ENCODE measurements around the gene APOBEC3C. TPM values are rescaled to one million over a fixed set of nuclear protein-coding genes. Genes with fewer than 3 reads are reported as not detected.

APOBEC3C gene
- polyA plus RNA-seq, 1 of the 3 experiments (the other 2 are of a cell fraction), result 11.7 TPM

- H3K36me3 ChIP-seq (replicated peaks in 1 of 2; ENCODE audit: control insufficient read depth in 1 of 2, insufficient read depth in 2 of 2, low read length in 1 of 2), result no peaks in the 10 kb centered on the region
- WGBS (ENCODE audit: low lambda C conversion rate), result 100% methylated on average over 1 of the region's 27 CpGs
- H3K9me3 ChIP-seq, result no peaks in the 10 kb centered on the region
- DNase-seq, result no peak
- no peaks in the 10 kb centered on the region for H3F3A ChIP-seq (replicated peaks; ENCODE audit: insufficient read depth)
- H3K9ac ChIP-seq, result no peak overlapping the region
- H4K20me1 ChIP-seq (ENCODE audit: insufficient read depth), result no peaks in the 10 kb centered on the region
- POLR2A ChIA-PET, result no interaction called here
- no peaks in the 10 kb centered on the region for H3K9me2 ChIP-seq
- no peak overlapping the region for H3K4me2 ChIP-seq
- CTCF ChIA-PET, result no interaction called here
- no peaks in the 10 kb centered on the region for H3K27me3 ChIP-seq (ENCODE audit: insufficient read depth)
- no peak overlapping the region for H2AFZ ChIP-seq (ENCODE audit: low read depth)
- no peaks in the 10 kb centered on the region for H3K79me2 ChIP-seq (ENCODE audit: insufficient read depth)
- no peak overlapping the region for H3K4me3 ChIP-seq (ENCODE audit: low read depth in 2 of 2, low read length in 1 of 2)
- no peak for TF ChIP-seq USF1 (IDR thresholded peaks at IDR 0.05; ENCODE audit: borderline replicate concordance, low read depth)
- no peak for TF ChIP-seq TAF1 (IDR thresholded peaks at IDR 0.05; ENCODE audit: borderline replicate concordance, low read depth, low read length)
- no peaks in the 10 kb centered on the region for H3K4me1 ChIP-seq (ENCODE audit: control insufficient read depth in 1 of 2, insufficient read depth in 2 of 2, low read depth in 1 of 2, low read length in 1 of 2)
- H3K27ac ChIP-seq (ENCODE audit: low read depth in 2 of 2, low read length in 1 of 2), result no peak overlapping the region
Measured at GRCh38 chr22:38981005-38981991, 32.8 kb upstream of the APOBEC3C start.

- Histone ChIP-seq H3K4me1 (ENCODE audit: control insufficient read depth in 1 of 2, insufficient read depth in 2 of 2, low read depth in 1 of 2, low read length in 1 of 2) (no peaks in the 10 kb centered on the region), H3F3A (replicated peaks; ENCODE audit: insufficient read depth) (no peaks in the 10 kb centered on the region), H3K79me2 (ENCODE audit: insufficient read depth) (no peaks in the 10 kb centered on the region), H3K9me3 (no peaks in the 10 kb centered on the region), H4K20me1 (ENCODE audit: insufficient read depth) (no peaks in the 10 kb centered on the region), H2AFZ (ENCODE audit: low read depth) (no peak within 1 kb of the TSS), H3K36me3 (replicated peaks in 1 of 2; ENCODE audit: control insufficient read depth in 1 of 2, insufficient read depth in 2 of 2, low read length in 1 of 2) (no peaks in the 10 kb centered on the region), H3K27me3 (ENCODE audit: insufficient read depth) (no peaks in the 10 kb centered on the region), H3K4me2 (no peak within 1 kb of the TSS), H3K9me2 (no peaks in the 10 kb centered on the region), H3K27ac (ENCODE audit: low read depth in 2 of 2, low read length in 1 of 2) (no peak within 1 kb of the TSS), H3K4me3 (ENCODE audit: low read depth in 2 of 2, low read length in 1 of 2) (no peak within 1 kb of the TSS), H3K9ac (no peak within 1 kb of the TSS)
- WGBS (ENCODE audit: low lambda C conversion rate), result no CpG with 5 or more reads among the region's 16 CpGs
- DNase-seq, result no peak
- CTCF ChIA-PET, result no interaction called here
- POLR2A ChIA-PET, result no interaction called here
- TF ChIP-seq YY1 (IDR thresholded peaks at IDR 0.05; ENCODE audit: low read depth) (no peak), RXRA (IDR thresholded peaks at IDR 0.05; ENCODE audit: borderline replicate concordance, low read depth) (no peak), NRF1 (IDR thresholded peaks at IDR 0.05; ENCODE audit: low read depth, low read length) (no peak), EP300 (IDR thresholded peaks at IDR 0.05; ENCODE audit: borderline replicate concordance in 1 of 2, low read depth in 1 of 2, low read length in 1 of 2) (no peak), USF2 (IDR thresholded peaks at IDR 0.05; ENCODE audit: borderline replicate concordance, low read depth, low read length) (no peak), POLR2AphosphoS5 (IDR thresholded peaks at IDR 0.05; ENCODE audit: low read depth, low read length) (no peak), RAD21 (IDR thresholded peaks at IDR 0.05; ENCODE audit: low read length) (no peak), USF1 (IDR thresholded peaks at IDR 0.05; ENCODE audit: borderline replicate concordance, low read depth) (no peak), NFIC (IDR thresholded peaks at IDR 0.05; ENCODE audit: borderline replicate concordance) (no peak), MEF2A (IDR thresholded peaks at IDR 0.05; ENCODE audit: borderline replicate concordance, low read depth) (no peak), ZBTB33 (IDR thresholded peaks at IDR 0.05; ENCODE audit: borderline replicate concordance, low read depth) (no peak), SIN3A (IDR thresholded peaks at IDR 0.05; ENCODE audit: borderline replicate concordance, low read depth, low read length) (no peak), ELF1 (IDR thresholded peaks at IDR 0.05) (no peak), REST (IDR thresholded peaks at IDR 0.05; ENCODE audit: low read depth, low read length) (no peak)
Measured at GRCh38 chr22:38981992-38982927, 31.8 kb upstream of the APOBEC3C start, which contains the start of gene APOBEC3B. APOBEC3B (plus strand) TSS chr22:38982347; CDS start chr22:38982454, 107 bp downstream.
